ENCODE results near the gene ALAS2. TPM values are rescaled to one million over a fixed set of nuclear protein-coding genes. Genes with fewer than 3 reads are reported as not detected.

The ALAS2 gene
- total RNA-seq, 1 donor from 2014 or later: not detected

- H3K4me1 Mint-ChIP-seq (ENCODE audit: unreplicated experiment): no peaks in the 10 kb centered on the region
- H3K9me3 Mint-ChIP-seq: peaks cover 3% of the 10 kb centered on the region
- no peak overlapping the region for H3K27ac Mint-ChIP-seq
- H3K27me3 Mint-ChIP-seq: no peaks in the 10 kb centered on the region
- H3K4me3 Mint-ChIP-seq: no peak overlapping the region
- no peak for DNase-seq (ENCODE audit: extremely low spot score, unreplicated experiment)
- no peaks in the 10 kb centered on the region for H3K36me3 Mint-ChIP-seq
- no peak for TF ChIP-seq CTCF (conservative IDR thresholded peaks at IDR 0.05)
Measured at GRCh38 chrX:54964766-54965497, 65.8 kb downstream of the ALAS2 start.

GRCh38 chrX:54961750-54962149 lies 69.0 kb downstream of the ALAS2 start:
- no peak overlapping the region for H3K4me3 Mint-ChIP-seq
- H3K36me3 Mint-ChIP-seq: no peaks in the 10 kb centered on the region
- DNase-seq (ENCODE audit: extremely low spot score, unreplicated experiment): no peak
- H3K27ac Mint-ChIP-seq: no peak overlapping the region
- H3K9me3 Mint-ChIP-seq: no peaks in the 10 kb centered on the region
- H3K4me1 Mint-ChIP-seq (ENCODE audit: unreplicated experiment): no peaks in the 10 kb centered on the region
- TF ChIP-seq CTCF (conservative IDR thresholded peaks at IDR 0.05): no peak
- no peaks in the 10 kb centered on the region for H3K27me3 Mint-ChIP-seq

Other genes starting within 250 kb of the ALAS2 start
- not detected in 2 replicates for gene ITIH6, start 232.7 kb downstream of the ALAS2 start, total RNA-seq (ENCODE audit: low replicate concordance)
- 243 and 303 TPM in 2 replicates for gene MAGED2, start 223.2 kb downstream of the ALAS2 start, total RNA-seq (ENCODE audit: low replicate concordance)
- gene TRO, start 110.2 kb downstream of the ALAS2 start, total RNA-seq (ENCODE audit: low replicate concordance): 39.6 and 142 TPM in 2 replicates
- gene PFKFB1, start 36.8 kb downstream of the ALAS2 start, total RNA-seq (ENCODE audit: low replicate concordance): 0.51 and 0.86 TPM in 2 replicates
- gene APEX2, start 30.6 kb downstream of the ALAS2 start, total RNA-seq (ENCODE audit: low replicate concordance): 17.1 and 24.3 TPM in 2 replicates
- not detected in 2 replicates for gene PAGE2B, start 44.1 kb upstream of the ALAS2 start, total RNA-seq (ENCODE audit: low replicate concordance)
- gene PAGE2, start 58.0 kb upstream of the ALAS2 start, total RNA-seq (ENCODE audit: low replicate concordance): not detected in 2 replicates
- gene PAGE5, start 189.4 kb upstream of the ALAS2 start, total RNA-seq (ENCODE audit: low replicate concordance): not detected in 2 replicates
- gene PAGE3, start 233.9 kb upstream of the ALAS2 start, total RNA-seq (ENCODE audit: low replicate concordance): not detected in 2 replicates

Data from type B pancreatic cell (in vitro differentiated cells).